ENCODE results near the gene TSC22D2.
"Not testable (repeated sequence)": the region's sequence is repeated elsewhere in the genome, so short reads cannot be mapped to it uniquely, and the experiment has no call there.

Gene TSC22D2

DNA sequence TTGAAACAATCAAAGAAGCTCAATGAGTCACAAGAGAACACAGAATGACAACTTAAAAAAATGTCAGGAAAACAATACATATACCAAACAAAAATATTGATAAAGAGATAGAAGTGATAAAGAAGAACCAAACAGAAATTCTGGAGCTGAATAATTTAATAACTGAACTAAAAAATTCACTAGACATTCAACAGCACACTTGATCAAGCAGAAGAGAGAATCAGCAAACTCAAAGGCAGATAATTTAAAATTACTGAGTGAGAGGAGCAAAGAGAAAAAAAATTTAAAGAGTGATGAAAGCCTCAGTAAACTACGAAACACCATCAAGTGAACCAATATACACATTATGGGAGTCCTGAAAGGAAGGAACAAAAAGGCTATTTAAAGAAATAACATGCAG is 76.3 kb downstream of the TSC22D2 start:
- DNase-seq (ENCODE audit: low read depth in 2 of 2): no peak

DNA sequence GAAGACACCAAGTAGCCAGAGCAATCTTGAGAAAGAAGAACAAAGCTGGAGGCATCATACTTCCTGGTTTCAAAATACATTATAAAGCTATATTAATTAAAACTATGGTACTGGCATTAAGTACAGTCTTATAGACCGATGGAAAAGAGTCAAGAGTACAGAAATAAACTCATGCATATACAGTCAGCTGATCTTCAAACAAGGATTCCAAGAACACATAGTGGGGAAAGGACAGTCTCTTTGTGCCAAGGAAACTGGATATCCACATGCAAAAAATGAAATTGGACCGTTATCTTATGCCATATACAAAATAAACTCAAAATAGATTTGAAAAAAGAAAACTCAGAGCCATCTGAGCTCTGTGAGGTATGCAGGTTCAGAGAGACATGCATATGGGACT is 80.8 kb downstream of the TSC22D2 start:
- DNase-seq (ENCODE audit: low read depth in 2 of 2): no peak

DNA sequence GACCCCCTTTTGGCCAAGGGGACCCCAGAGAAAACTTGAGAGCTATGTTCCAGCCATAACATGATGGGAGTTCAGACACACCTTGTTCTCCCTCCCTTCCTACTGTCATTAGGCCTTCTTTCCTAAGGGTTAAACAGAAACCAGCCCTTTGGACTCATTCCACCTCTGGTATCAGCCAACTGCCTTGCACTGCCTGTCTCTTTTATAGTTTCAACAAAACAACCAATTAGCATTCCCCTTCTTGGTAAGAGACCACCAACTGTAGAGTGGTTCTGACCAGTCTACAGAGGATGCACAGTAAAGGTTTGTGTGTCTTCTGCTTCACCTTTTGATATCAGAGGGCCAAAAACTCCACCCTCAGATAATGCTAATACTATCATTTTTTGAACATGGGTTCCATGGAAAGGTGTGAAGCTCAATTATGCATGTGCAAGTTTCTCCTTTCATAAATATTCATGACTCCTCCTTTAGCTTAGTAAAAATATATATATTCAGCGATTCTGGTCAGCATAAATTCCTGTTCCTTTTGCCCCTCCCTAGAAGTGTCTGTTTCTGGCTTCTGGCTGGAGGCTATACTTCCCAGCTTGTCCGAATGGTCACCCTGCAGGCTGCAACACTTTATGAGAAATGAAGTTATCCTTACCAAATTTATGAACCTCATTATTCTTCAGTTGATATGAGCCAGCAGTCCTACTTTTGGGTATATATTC is 82.3 kb downstream of the TSC22D2 start:
- no peak for DNase-seq (ENCODE audit: low read depth in 2 of 2)

DNA sequence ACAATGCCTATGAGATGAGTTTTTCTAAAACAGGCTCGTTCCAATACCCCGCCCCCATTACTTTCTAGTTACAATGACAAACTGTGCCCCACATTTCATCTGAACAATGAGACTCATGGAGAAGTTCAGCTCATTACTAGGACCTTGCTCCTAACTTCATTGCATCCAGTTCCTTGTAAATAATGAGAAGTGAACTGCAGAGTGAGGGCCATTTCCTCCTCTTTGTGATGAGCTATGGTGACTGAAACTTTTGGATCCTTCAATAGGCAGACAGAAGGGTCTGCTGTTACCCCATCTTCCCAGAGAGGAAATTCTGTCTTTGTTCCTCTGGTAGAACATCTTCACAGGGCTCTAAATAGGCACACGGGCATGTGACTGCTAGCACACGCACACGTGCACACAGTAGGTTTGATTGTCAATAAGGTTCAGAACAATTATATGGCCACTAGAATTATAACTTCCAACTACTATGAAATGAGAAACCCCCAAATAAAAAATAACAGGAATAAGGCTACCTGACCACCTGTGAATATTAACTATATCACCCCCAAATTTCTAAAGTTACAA is 86.4 kb downstream of the TSC22D2 start:
- no peak for DNase-seq (ENCODE audit: low read depth in 2 of 2)

DNA sequence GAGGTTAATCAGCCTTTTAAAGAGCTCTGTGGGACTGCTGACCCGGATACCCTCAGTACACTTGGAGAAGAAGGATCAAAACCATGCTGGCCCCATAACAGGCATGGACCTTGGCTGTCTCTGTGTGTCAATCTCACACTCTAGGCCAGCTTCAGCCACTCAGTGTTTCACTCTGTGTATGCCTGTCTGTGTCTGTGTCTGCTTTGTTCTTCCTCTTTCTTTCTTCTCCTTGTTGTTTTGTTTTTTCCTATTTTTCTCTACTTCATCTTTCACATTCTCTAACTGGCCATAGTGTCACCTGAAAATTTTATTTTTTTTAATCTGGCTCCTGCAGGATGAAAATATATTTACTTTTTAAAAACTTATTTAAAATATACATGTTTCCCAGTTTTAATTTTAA is 87.1 kb downstream of the TSC22D2 start:
- no peak for DNase-seq (ENCODE audit: low read depth in 2 of 2)

DNA sequence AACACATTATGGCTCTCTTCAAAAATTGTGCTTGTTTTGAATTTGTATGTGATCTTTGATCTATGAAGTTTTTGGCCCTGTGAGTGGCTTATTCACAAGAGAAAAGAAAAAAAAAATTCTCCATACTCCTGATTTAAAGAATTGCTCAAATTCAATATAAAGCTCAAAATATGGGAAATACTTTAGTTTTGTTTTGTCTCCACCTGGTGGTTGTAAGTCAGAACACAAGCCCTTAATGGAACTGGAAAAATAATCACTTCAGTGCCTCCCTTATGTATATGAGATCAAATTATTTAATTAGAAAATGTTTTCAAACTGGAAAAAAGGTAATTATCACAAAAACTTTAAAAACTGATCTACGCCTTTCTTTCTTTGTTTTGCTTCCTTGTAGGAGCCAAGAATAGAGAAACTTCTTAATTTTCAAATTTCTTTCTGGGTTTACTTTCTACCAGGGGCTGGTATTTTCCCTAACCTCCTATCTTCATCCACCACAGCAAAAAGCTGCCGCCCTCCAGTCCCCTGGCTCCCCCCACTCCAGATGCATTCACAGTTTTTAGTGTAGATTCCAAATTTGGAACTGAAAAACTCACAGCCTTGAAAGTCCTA is 87.6 kb downstream of the TSC22D2 start:
- no peak for DNase-seq (ENCODE audit: low read depth in 2 of 2)

DNA sequence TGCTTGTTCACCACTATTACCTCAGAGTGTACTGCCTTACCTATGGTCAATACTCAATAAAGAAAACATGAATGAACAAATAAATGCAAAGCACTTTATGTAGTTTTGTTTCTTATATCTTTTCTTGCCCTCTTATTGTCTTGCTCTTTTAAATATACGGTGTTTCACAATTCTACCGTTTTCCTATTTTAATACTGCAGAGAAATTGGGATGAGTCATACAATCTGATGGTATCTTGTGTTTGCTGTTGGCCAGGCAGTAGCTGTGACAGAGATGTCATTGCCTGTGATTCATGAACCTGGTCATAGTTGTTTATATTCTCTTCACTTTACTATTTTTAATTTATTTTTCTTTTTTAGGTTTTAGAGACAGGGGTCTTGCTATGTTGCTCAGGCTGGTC is 89.9 kb downstream of the TSC22D2 start:
- DNase-seq (ENCODE audit: low read depth in 2 of 2): no peak

DNA sequence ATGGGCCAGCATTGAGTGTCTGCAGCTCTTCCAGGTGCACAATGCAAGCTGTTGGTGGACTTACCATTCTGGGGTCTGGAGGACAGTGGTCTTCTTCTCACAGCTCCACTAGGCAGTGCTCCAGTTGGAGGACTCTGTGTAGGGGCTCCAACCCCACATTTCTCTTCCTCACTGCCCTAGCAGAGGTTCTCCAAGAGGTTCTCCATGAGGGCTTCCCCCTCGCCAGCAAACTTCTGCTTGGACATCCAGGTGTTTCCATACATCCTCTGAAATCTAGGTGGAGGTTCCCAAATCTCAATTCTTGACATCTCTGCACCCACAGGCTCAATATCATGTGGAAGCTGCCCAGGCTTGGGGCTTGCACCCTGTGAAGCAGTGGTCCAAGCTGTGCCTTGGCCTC is 92.9 kb downstream of the TSC22D2 start:
- DNase-seq (ENCODE audit: low read depth in 2 of 2): not testable (repeated sequence)

DNA sequence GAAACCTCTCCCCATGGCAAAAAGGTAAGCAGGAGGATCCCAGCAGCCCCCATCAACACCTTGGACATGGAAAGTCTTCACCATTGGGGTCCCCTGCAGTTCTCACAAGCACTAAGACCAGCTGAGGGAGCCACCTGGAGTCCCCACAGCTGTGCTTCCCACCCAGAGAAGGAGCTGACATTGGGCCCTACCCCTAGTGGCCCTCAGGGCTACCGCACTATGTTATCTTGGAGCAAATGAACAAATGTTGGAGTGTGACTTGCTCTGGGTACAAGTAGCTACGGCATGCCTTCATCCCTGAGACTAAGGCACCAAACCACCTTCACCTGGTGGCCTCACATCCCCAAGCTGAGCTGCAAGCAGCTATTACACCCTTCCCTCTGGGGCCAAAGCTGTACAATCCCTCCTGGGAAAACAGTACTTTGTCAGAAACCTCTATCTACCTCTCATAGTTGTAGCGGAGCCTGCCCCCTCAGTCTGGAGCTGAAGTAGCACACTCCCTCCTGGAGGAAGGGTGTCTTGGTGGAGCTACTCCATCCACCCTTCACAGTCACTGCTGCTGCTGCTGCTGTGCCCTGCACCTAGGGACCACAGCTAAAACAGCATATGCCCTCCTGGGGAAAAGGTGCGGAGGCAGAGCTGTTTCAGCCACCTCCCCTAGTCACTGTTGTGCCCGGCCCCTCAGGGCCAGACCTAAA is 95.5 kb downstream of the TSC22D2 start:
- no peak for DNase-seq (ENCODE audit: low read depth in 2 of 2)

DNA sequence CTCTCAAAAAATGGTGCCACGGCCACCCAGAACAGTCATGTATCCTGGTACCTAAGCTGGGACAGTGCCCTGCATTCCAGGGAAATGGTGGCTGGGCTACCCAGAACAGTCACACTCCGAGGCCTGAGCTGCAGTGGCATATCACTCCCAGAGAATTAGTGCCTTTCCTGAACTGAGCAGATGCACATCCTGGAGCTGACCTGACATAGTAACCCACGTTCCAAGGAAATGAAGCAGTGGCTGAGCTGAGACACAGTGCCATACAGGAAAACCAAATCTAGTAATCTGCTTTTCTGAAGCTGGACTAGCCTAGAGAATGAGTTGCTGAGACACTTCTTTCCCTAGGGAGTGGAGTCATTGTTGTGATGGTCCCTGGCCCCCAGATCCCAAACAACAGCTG is 96.4 kb downstream of the TSC22D2 start:
- DNase-seq (ENCODE audit: low read depth in 2 of 2): no peak

DNA sequence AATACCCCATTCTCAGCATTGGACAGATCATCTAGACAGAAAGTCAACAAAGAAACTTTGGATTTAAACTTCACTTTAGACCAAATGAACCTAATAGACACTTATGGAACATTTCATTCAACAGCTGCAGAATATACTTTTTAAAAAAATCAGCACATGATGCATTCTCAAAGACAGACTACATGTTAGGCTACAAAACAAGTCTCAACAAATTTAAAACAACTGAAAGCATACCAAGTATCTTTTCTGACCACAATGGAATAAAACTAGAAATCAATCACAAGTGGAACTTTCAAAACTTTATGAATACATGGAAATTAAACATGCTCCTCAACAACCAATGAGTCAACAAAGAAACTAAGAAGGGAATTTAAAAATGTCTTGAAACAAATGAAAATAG is 100.3 kb downstream of the TSC22D2 start:
- no peak for DNase-seq (ENCODE audit: low read depth in 2 of 2)

DNA sequence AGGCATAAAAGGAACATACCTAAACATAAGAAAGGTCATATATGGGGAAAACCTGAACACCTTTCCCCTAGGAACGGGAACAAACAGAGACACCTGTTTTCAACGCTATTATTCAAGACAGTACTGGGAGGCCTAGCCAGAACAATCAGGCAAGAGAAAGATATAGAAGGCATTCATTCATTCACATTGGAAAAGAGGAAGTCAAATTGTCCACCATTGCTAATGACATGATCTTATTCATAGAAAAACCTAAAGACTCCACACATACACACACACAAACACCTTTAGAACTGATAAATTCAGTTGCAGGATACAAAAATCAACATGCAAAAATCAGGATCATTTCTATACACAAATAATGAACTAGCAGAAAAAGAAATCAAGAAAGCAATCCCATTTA is 101.7 kb downstream of the TSC22D2 start:
- DNase-seq (ENCODE audit: low read depth in 2 of 2): no peak

DNA sequence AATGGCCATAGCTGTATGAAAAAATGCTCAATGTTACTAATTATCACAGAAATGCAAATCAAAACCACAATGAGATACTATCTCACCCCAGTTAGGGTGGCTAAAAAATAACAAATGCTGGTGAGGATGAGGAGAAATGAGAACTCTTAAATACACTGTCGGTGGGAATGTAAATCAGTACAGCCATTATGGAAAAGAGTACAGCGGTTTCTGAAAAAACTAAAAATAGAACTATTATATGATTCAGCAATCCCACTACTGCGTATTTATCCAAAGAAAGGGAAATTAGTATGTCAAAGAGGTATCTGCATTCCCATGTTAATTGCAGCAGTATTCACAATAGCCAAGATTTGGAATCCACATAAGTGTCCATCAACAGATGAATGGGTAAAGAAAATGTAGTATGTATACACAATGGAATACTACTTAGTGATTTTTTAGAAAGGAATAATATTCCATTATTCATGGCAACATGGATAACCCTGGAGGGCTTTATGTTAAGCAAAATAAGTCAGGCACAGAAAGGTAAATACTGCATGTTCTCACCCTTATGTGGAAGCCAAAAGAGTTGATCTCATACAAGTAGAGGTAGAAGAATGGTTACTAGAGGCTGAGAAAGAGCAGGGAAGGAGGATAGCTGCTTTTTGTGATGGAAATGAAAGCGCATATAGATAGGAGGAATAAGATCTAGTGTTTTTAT is 103.2 kb downstream of the TSC22D2 start:
- DNase-seq (ENCODE audit: low read depth in 2 of 2): no peak

DNA sequence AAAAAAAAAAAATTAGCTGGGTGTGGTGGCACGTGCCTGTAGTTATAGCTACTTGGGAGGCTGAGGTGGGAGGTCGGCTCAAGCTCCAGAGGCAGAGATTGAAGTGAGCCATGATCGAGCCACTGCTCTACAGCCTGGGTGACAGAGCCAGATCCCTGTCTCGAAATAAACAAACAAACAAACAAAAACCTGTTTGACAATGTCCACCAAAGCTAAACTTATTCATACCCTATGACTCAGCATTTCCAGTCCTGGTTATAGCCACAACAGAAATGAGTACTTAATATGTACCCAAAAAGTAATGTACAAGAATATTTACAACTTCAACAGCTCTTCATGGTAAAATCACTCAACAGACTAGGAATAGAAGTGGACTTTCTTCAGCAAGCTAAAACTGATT is 107.1 kb downstream of the TSC22D2 start:
- no peak for DNase-seq (ENCODE audit: low read depth in 2 of 2)
